ENCODE results near the gene SEC16A. TPM values are rescaled to one million over a fixed set of nuclear protein-coding genes. Genes with fewer than 3 reads are reported as not detected.

Gene SEC16A
- total RNA-seq, 1 donor from 2014 or later: 66.5 TPM

GRCh38 chr9:136464241-136464640 is 18.6 kb downstream of the SEC16A start:
- Histone ChIP-seq H3K9me3 (no peaks in the 10 kb centered on the region), H3K27me3 (ENCODE audit: low read depth) (no peaks in the 10 kb centered on the region), H3K4me1 (no peaks in the 10 kb centered on the region), H3K4me3 (no peak overlapping the region), H3K36me3 (peaks cover 100% of the 10 kb centered on the region), H3K27ac (no peak overlapping the region)
- intact Hi-C loops (cut with DNase I): no loop called here
- no peak for ATAC-seq
- TF ChIP-seq, protein P1, sequence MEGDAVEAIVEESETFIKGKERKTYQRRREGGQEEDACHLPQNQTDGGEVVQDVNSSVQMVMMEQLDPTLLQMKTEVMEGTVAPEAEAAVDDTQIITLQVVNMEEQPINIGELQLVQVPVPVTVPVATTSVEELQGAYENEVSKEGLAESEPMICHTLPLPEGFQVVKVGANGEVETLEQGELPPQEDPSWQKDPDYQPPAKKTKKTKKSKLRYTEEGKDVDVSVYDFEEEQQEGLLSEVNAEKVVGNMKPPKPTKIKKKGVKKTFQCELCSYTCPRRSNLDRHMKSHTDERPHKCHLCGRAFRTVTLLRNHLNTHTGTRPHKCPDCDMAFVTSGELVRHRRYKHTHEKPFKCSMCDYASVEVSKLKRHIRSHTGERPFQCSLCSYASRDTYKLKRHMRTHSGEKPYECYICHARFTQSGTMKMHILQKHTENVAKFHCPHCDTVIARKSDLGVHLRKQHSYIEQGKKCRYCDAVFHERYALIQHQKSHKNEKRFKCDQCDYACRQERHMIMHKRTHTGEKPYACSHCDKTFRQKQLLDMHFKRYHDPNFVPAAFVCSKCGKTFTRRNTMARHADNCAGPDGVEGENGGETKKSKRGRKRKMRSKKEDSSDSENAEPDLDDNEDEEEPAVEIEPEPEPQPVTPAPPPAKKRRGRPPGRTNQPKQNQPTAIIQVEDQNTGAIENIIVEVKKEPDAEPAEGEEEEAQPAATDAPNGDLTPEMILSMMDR (IDR thresholded peaks at IDR 0.05): no peak
- no peak for DNase-seq

- H3K4me1 ChIP-seq: no peaks in the 10 kb centered on the region
- no peak for DNase-seq
- TF ChIP-seq, protein P1 (IDR thresholded peaks at IDR 0.05): no peak
- ATAC-seq: no peak
- no peaks in the 10 kb centered on the region for H3K27me3 ChIP-seq (ENCODE audit: low read depth)
- H3K4me3 ChIP-seq: no peak overlapping the region
- peaks cover 100% of the 10 kb centered on the region for H3K36me3 ChIP-seq
- intact Hi-C loops (cut with DNase I): no loop called here
- no peaks in the 10 kb centered on the region for H3K9me3 ChIP-seq
- no peak overlapping the region for H3K27ac ChIP-seq
Observed at GRCh38 chr9:136463578-136463977, 19.3 kb downstream of the SEC16A start.

- no peak for DNase-seq
- no peak overlapping the region for H3K4me3 ChIP-seq
- H3K9me3 ChIP-seq: no peaks in the 10 kb centered on the region
- TF ChIP-seq, protein P1 (IDR thresholded peaks at IDR 0.05): no peak
- H3K27me3 ChIP-seq (ENCODE audit: low read depth): no peaks in the 10 kb centered on the region
- intact Hi-C loops (cut with DNase I): no loop called here
- H3K36me3 ChIP-seq: peaks cover 100% of the 10 kb centered on the region
- no peaks in the 10 kb centered on the region for H3K4me1 ChIP-seq
- H3K27ac ChIP-seq: no peak overlapping the region
- no peak for ATAC-seq
Observed at GRCh38 chr9:136462664-136463063, 20.2 kb downstream of the SEC16A start.

DNA sequence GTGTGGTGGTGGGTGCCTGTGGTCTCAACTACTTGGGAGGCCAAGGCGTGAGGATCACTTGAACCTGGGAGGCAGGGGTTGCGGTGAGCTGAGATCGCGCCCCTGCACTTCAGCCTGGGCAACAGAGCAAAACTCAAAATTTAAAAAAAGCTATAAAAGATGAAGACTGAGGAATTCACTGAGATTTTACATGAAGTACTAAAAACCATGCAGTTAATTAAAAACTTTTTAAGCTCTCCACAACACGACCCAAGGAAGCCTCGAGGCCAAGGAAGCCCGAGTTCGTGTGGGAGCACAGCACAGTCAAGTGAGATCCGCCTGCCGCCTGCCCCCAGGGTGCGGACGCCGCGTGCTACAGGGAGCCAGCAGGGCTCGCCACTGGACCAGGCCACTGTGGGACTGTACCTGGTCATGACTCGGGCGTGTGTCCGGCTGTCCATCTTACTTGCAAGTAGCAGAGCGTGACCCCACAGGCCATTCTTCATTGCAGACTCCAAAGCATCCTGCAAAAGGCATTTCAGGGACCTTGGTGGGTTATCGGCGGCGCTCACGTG is 22.0 kb downstream of the SEC16A start:
- Histone ChIP-seq H3K4me1 (no peaks in the 10 kb centered on the region), H3K27me3 (ENCODE audit: low read depth) (no peaks in the 10 kb centered on the region), H3K36me3 (peaks cover 100% of the 10 kb centered on the region), H3K9me3 (no peaks in the 10 kb centered on the region), H3K27ac (no peak overlapping the region), H3K4me3 (no peak overlapping the region)
- ATAC-seq (no peak), DNase-seq (no peak)
- TF ChIP-seq, protein P1 (IDR thresholded peaks at IDR 0.05): no peak
- intact Hi-C loops (cut with DNase I): no loop called here

GRCh38 chr9:136459425-136459824 is 23.4 kb downstream of the SEC16A start:
- TF ChIP-seq, protein P1 (IDR thresholded peaks at IDR 0.05): no peak
- peaks cover 100% of the 10 kb centered on the region for H3K36me3 ChIP-seq
- H3K27ac ChIP-seq: no peak overlapping the region
- no peaks in the 10 kb centered on the region for H3K27me3 ChIP-seq (ENCODE audit: low read depth)
- intact Hi-C loops (cut with DNase I): no loop called here
- H3K9me3 ChIP-seq: no peaks in the 10 kb centered on the region
- ATAC-seq (no peak), DNase-seq (no peak)
- H3K4me1 ChIP-seq: no peaks in the 10 kb centered on the region
- no peak overlapping the region for H3K4me3 ChIP-seq
